ENCODE results near the gene TMCO4.

GRCh38 chr1:19759740-19760089 is 40.0 kb downstream of the TMCO4 start:
- TF ChIP-seq POLR2A (IDR thresholded peaks at IDR 0.05): no peak
- no peak for TF ChIP-seq CTCF (IDR thresholded peaks at IDR 0.05)

All from sigmoid colon (tissue), 3 donors.